ENCODE results near the gene KCNIP1. TPM values are rescaled to one million over a fixed set of nuclear protein-coding genes. Genes with fewer than 3 reads are reported as not detected.

Gene KCNIP1
- total and polyA plus RNA-seq, 10 of the 15 experiments (the other 5 are each of a cell fraction or from before 2014, with no cell fraction given): not detected

DNA sequence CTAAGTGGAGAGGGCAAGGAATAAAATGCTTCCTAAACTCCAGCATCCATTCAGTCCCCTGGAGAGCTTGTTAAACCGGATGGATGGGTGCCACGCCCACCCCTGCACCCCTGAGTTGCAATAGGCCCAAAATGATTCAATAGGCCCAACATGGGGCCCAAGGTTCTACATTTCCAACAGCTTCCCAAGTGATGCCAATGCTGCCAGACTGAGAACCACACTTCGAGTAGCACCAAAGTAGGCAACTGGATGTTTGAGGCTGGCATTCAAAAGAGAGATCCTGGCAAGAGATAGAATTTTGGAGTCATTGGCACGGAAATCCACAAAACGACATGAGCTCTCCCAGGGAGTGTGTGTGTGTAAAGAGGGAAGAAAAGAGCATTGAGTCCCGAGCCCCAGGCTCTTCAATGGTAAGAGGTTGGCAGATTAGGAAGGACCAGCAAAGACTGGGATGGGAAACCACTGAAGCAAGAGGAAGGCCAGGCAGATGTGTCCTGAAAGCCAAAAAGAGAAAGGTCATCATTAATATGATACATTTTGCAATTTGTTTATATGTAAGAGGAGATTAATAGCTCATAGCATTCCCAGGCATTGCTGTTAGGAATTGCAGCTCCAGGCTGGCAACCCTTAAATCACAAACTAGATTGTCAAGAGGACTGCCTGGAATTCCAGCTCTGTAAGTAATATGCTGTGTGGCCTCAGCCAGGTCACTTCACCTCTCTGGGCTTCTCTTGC, 130.6 kb downstream of the KCNIP1 start:
- H3K79me2 ChIP-seq (ENCODE audit: control insufficient read depth, insufficient read depth, low read length): no peaks in the 10 kb centered on the region
- H3K9ac ChIP-seq (ENCODE audit: control insufficient read depth, insufficient read depth, low read length): no peak overlapping the region
- ATAC-seq: no peak
- H3K4me1 ChIP-seq (ENCODE audit: control insufficient read depth, insufficient read depth, low read length): no peaks in the 10 kb centered on the region
- no peaks in the 10 kb centered on the region for H3K36me3 ChIP-seq (ENCODE audit: control insufficient read depth in 2 of 2, insufficient read depth in 2 of 2, low read length in 1 of 2)
- TF ChIP-seq CHD1 (IDR thresholded peaks at IDR 0.05; ENCODE audit: low read depth, low read length) (no peak), SMC3 (IDR thresholded peaks at IDR 0.05; ENCODE audit: borderline replicate concordance, low read length) (no peak), ASH2L (IDR thresholded peaks at IDR 0.05; ENCODE audit: borderline replicate concordance, low read depth) (no peak)
- TF ChIP-seq, protein P1, sequence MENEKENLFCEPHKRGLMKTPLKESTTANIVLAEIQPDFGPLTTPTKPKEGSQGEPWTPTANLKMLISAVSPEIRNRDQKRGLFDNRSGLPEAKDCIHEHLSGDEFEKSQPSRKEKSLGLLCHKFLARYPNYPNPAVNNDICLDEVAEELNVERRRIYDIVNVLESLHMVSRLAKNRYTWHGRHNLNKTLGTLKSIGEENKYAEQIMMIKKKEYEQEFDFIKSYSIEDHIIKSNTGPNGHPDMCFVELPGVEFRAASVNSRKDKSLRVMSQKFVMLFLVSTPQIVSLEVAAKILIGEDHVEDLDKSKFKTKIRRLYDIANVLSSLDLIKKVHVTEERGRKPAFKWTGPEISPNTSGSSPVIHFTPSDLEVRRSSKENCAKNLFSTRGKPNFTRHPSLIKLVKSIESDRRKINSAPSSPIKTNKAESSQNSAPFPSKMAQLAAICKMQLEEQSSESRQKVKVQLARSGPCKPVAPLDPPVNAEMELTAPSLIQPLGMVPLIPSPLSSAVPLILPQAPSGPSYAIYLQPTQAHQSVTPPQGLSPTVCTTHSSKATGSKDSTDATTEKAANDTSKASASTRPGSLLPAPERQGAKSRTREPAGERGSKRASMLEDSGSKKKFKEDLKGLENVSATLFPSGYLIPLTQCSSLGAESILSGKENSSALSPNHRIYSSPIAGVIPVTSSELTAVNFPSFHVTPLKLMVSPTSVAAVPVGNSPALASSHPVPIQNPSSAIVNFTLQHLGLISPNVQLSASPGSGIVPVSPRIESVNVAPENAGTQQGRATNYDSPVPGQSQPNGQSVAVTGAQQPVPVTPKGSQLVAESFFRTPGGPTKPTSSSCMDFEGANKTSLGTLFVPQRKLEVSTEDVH (IDR thresholded peaks at IDR 0.05; ENCODE audit: low read depth, partially characterized antibody): no peak
- H3K9me3 ChIP-seq (replicated peaks; ENCODE audit: control insufficient read depth, insufficient read depth, low read length): no peaks in the 10 kb centered on the region
- ChIA-PET CTCF (interaction anchor here (0.8 to 6.5 kb wide), 10 partner anchors 11 to 536 kb away, joined by 3 to 76 read pairs (median 4); no protein-coding TSS in a partner anchor), RAD21 (ENCODE audit: unreplicated experiment) (interaction anchor here (0.9 to 1.6 kb wide), 5 partner anchors 20 to 201 kb away, joined by 3 read pairs; no protein-coding TSS in a partner anchor), POLR2A (no interaction called here), SMC1A (ENCODE audit: uncharacterized antibody, unreplicated experiment) (interaction anchor here (0.7 to 4.5 kb wide), 3 partner anchors 14 to 200 kb away, joined by 3 to 25 read pairs (median 5); no protein-coding TSS in a partner anchor)
- no peak overlapping the region for H3K4me3 ChIP-seq
- H4K20me1 ChIP-seq (ENCODE audit: control insufficient read depth, insufficient read depth): no peaks in the 10 kb centered on the region
- H2AFZ ChIP-seq (ENCODE audit: control insufficient read depth, low read depth, low read length): no peak overlapping the region
- no peaks in the 10 kb centered on the region for H3K27me3 ChIP-seq (replicated peaks in 1 of 2; ENCODE audit: control insufficient read depth in 2 of 2, insufficient read depth in 2 of 2, low read length in 1 of 2)
- H3K27ac ChIP-seq (ENCODE audit: control insufficient read depth, insufficient read depth): no peak overlapping the region
- in situ Hi-C loops (cut with MboI) (no loop called here), intact Hi-C loops (cut with micrococcal nuclease; ENCODE audit: unreplicated experiment) (no loop called here)
- FAIRE-seq: no peak
- no peak overlapping the region for H3K4me2 ChIP-seq (ENCODE audit: control insufficient read depth, insufficient read depth)
- BruUV-seq (replicated peaks): no TSS peak
- DNase-seq (ENCODE audit: low read depth, low spot score): no peak
- WGBS (ENCODE audit: insufficient coverage, insufficient replicate concordance, low lambda C conversion rate, missing lambda C conversion rate): 7% methylated on average over 6 of the region's 6 CpGs

Measured in GM12878 (cell line).